ENCODE measurements around the gene LRRC4C.

DNA sequence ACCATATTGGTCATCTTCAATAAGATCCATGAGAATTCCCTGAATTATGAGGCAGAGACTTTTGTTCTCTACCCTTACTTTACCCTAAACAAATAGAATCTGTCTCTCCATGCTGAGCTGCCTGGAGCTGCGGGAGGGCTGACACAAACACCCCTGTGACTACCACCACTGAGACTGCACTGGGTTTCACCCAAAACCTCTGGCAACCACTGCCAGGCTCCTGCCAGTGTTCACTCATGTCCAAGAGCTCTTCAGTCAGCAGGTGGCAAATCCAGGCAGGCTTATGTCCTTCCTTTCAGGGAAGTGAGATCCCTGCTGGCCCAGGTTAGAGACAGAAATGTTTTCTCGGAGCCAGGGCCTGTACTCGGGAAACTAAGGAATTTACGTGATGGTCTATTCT, 1105.3 kb downstream of the LRRC4C start:
- TF ChIP-seq, protein P1, sequence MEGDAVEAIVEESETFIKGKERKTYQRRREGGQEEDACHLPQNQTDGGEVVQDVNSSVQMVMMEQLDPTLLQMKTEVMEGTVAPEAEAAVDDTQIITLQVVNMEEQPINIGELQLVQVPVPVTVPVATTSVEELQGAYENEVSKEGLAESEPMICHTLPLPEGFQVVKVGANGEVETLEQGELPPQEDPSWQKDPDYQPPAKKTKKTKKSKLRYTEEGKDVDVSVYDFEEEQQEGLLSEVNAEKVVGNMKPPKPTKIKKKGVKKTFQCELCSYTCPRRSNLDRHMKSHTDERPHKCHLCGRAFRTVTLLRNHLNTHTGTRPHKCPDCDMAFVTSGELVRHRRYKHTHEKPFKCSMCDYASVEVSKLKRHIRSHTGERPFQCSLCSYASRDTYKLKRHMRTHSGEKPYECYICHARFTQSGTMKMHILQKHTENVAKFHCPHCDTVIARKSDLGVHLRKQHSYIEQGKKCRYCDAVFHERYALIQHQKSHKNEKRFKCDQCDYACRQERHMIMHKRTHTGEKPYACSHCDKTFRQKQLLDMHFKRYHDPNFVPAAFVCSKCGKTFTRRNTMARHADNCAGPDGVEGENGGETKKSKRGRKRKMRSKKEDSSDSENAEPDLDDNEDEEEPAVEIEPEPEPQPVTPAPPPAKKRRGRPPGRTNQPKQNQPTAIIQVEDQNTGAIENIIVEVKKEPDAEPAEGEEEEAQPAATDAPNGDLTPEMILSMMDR (IDR thresholded peaks at IDR 0.05): no peak
- TF ChIP-seq POLR2A (IDR thresholded peaks at IDR 0.05): no peak

Measured in Peyer's patch (tissue), 4 donors.